ENCODE data around the gene ITGBL1.
A peak's percentile ranks its signal among the peaks of the same experiment; 100 is the strongest.

The ITGBL1 gene

GRCh38 chr13:101570410-101570809 is 117.9 kb downstream of the ITGBL1 start:
- no peak for FAIRE-seq

GRCh38 chr13:101572456-101572855 is 120.0 kb downstream of the ITGBL1 start:
- FAIRE-seq, result no peak

GRCh38 chr13:101575581-101575980 is 123.1 kb downstream of the ITGBL1 start:
- FAIRE-seq, result no peak

- no peak for FAIRE-seq
Measured at GRCh38 chr13:101576455-101576854, 124.0 kb downstream of the ITGBL1 start.

GRCh38 chr13:101576977-101577376 is 124.5 kb downstream of the ITGBL1 start:
- no peak for FAIRE-seq

GRCh38 chr13:101579281-101579802 is 126.9 kb downstream of the ITGBL1 start:
- no peak for FAIRE-seq

GRCh38 chr13:101584331-101584730 is 131.9 kb downstream of the ITGBL1 start:
- FAIRE-seq, result no peak

- no peak for FAIRE-seq
Measured at GRCh38 chr13:101590479-101590878, 138.0 kb downstream of the ITGBL1 start.

- no peak for FAIRE-seq
Measured at GRCh38 chr13:101594936-101595335, 142.5 kb downstream of the ITGBL1 start.

GRCh38 chr13:101596803-101597202 is 144.3 kb downstream of the ITGBL1 start:
- no peak for FAIRE-seq

GRCh38 chr13:101611491-101612475 is 159.3 kb downstream of the ITGBL1 start:
- FAIRE-seq, result no peak

GRCh38 chr13:101612735-101613134 is 160.3 kb downstream of the ITGBL1 start:
- no peak for FAIRE-seq

- no peak for FAIRE-seq
Measured at GRCh38 chr13:101614491-101614890, 162.0 kb downstream of the ITGBL1 start.

- no peak for FAIRE-seq
Measured at GRCh38 chr13:101618440-101619187, 166.1 kb downstream of the ITGBL1 start.

- FAIRE-seq, result no peak
Measured at GRCh38 chr13:101621099-101621498, 168.6 kb downstream of the ITGBL1 start.

GRCh38 chr13:101623470-101624209 is 171.2 kb downstream of the ITGBL1 start:
- no peak for FAIRE-seq

GRCh38 chr13:101624210-101624922 is 171.9 kb downstream of the ITGBL1 start:
- FAIRE-seq, result peak; percentile 98

- peak; percentile 90 for FAIRE-seq
Measured at GRCh38 chr13:101624981-101625380, 172.5 kb downstream of the ITGBL1 start.

- no peak for FAIRE-seq
Measured at GRCh38 chr13:101626925-101627555, 174.6 kb downstream of the ITGBL1 start.

GRCh38 chr13:101627556-101627943 is 175.1 kb downstream of the ITGBL1 start:
- FAIRE-seq, result peak; percentile 68

GRCh38 chr13:101628900-101629299 is 176.4 kb downstream of the ITGBL1 start:
- no peak for FAIRE-seq

GRCh38 chr13:101631395-101631794 is 178.9 kb downstream of the ITGBL1 start:
- FAIRE-seq, result no peak
